ENCODE measurements around the gene ITPKC.

GRCh38 chr19:40721140-40721486 is 4.2 kb downstream of the ITPKC start:
- TF ChIP-seq, protein P1, sequence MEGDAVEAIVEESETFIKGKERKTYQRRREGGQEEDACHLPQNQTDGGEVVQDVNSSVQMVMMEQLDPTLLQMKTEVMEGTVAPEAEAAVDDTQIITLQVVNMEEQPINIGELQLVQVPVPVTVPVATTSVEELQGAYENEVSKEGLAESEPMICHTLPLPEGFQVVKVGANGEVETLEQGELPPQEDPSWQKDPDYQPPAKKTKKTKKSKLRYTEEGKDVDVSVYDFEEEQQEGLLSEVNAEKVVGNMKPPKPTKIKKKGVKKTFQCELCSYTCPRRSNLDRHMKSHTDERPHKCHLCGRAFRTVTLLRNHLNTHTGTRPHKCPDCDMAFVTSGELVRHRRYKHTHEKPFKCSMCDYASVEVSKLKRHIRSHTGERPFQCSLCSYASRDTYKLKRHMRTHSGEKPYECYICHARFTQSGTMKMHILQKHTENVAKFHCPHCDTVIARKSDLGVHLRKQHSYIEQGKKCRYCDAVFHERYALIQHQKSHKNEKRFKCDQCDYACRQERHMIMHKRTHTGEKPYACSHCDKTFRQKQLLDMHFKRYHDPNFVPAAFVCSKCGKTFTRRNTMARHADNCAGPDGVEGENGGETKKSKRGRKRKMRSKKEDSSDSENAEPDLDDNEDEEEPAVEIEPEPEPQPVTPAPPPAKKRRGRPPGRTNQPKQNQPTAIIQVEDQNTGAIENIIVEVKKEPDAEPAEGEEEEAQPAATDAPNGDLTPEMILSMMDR (conservative IDR thresholded peaks at IDR 0.05 in 1 of 2, IDR thresholded peaks at IDR 0.05 in 1 of 2; ENCODE audit: extremely low read depth in 1 of 2, insufficient read depth in 1 of 2, low read depth in 1 of 2, low read length in 2 of 2): no peak
- TF ChIP-seq EZH2 (IDR thresholded peaks at IDR 0.05; ENCODE audit: borderline replicate concordance, low read length): no peak

All from mammary epithelial cell (primary cell).